ENCODE measurements around the gene GJC1. TPM values are rescaled to one million over a fixed set of nuclear protein-coding genes. Genes with fewer than 3 reads are reported as not detected.
"Not testable (repeated sequence)": the region's sequence is repeated elsewhere in the genome, so short reads cannot be mapped to it uniquely, and the experiment has no call there.

Gene GJC1
- total RNA-seq, 1 experiment from 2014 or later: 19.5 TPM

DNA sequence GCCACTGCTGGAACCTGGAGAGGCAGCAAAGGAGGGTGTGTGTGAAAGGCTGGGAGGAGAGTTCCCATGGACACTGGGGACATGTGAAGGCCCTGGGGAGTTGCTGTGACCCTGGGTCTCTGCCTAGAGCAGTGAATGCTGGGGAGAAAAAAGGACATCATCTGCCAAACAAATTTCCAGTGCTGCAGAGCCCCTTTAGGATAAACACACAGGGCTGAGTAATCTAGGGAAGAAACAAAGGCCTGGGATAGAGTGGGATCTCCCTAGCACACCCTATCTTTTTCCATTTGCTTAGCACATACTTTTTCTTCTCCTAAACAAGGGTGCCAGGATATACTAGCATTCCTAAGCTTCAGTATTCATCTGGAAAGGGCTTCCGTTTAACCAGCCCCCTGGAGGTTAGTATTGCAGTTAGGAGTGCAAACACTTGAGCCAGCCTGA is 14.3 kb upstream of the GJC1 start:
- DNase-seq (ENCODE audit: low read depth): no peak

DNA sequence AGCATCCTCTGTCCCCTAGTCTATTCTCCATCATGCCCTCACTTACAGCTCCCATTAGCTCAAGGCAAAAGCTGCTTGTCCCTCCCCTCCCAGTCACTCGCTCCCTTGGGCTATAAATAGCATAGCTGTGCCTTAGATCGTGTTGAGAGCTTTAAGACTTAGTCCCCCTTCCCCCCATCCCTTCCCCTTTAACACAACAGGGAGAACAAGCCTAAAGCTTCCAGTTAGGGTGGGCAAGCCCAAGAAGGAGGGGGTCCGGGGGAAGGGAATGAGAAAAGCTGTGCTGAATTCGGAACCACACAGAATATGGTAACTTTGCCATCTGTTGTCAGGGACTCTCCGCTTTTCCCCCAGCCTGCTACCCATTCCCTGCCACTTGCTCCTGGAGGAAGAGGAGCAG is 12.7 kb upstream of the GJC1 start:
- DNase-seq (ENCODE audit: low read depth): no peak

DNA sequence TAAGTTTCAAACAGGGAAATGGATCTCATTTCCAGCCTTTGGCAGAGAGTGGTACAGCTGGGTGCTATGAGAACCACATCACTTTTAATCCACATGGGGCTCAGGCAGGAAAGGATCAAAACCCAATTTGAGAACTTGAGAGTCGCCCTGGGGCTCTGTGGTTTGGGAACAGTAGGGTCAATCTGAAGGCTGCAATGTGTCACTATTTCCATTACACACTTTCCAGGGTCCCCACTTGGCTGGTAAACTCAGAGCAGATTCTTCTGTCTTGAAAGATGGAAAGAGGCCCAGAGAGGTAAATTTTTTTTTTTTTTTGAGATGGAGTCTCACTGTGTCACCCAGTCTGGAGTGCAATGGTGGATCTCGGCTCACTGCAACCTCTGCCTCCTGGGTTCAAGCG is 10.8 kb upstream of the GJC1 start:
- DNase-seq (ENCODE audit: low read depth): peak; percentile 83

DNA sequence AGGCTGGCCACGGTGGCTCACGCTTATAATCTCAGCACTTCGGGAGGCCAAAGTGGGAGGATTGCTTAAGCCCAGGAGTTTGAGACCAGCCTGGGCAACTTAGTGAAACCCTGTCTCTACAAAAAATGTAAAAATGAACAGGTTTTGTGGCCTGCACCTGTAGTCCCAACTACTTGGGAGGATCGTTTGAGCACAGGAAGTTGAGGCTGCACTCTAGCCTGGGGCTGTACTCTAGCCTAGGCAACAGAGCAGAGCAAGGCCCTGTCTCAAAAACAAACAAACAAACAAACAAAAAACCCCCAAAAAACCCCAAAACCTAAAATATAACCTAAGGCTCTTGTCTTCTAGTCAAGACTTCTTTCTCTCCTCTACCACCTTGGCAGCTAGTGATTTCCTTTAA is 10.2 kb upstream of the GJC1 start:
- no peak for DNase-seq (ENCODE audit: low read depth)

DNA sequence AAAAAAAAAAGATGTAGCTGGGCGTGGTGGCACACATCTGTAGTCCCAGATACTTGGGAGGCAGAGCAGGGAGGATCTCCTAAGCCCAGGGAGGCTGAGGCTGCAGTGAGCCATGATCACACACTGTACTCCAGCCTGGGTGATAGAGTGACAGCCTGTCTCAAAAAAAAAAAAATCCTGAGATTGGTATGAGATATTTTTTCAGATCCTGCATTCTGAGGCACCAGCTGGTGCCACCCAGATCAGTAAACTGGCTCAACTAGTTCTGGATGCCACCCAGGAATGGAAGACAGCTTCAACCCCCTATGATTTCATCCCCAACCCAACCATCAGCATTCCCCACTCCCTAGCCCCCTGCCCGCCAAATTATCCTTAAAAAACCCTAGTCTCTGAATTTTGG is 7.1 kb upstream of the GJC1 start:
- DNase-seq (ENCODE audit: low read depth): no peak

DNA sequence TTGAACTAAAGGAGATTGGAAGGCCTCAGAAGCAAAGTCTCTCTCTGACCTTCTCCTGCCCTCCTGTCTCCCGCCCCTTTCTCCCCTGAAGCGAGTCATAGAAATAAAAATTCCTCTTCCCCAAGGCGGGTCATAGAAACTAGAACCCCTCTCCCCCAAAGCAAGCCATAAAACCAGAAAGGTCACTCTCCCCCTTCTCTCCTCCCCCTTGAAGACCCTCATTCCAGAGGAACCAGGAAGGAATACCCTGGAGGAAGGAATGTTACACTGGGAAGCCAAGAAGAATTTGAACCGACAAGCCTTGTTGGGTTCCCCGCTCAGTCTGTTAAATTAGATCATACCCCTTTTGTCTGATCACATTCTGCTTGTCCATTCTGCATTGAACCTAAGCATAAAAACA is 2.7 kb upstream of the GJC1 start:
- no peak for DNase-seq (ENCODE audit: low read depth)

DNA sequence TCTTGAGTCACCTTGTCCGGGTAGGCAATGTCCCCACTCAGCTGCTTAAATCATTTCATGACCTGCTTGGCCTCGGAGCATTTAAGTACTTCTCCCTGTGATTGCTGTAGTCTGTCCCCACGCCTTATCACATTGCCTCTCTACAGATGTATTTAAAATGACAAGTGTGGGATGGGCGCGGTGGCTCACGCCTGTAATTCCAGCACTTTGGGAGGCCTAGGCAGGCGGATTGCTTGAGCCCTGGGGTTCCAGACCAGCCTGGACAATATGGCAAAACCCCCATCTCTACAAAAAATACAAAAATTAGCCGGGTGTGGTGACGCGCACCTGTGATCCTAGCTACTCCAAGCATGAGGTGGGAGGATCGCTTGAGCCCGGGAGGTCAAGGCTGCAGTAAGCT is 1.3 kb upstream of the GJC1 start:
- DNase-seq (ENCODE audit: low read depth): no peak

DNA sequence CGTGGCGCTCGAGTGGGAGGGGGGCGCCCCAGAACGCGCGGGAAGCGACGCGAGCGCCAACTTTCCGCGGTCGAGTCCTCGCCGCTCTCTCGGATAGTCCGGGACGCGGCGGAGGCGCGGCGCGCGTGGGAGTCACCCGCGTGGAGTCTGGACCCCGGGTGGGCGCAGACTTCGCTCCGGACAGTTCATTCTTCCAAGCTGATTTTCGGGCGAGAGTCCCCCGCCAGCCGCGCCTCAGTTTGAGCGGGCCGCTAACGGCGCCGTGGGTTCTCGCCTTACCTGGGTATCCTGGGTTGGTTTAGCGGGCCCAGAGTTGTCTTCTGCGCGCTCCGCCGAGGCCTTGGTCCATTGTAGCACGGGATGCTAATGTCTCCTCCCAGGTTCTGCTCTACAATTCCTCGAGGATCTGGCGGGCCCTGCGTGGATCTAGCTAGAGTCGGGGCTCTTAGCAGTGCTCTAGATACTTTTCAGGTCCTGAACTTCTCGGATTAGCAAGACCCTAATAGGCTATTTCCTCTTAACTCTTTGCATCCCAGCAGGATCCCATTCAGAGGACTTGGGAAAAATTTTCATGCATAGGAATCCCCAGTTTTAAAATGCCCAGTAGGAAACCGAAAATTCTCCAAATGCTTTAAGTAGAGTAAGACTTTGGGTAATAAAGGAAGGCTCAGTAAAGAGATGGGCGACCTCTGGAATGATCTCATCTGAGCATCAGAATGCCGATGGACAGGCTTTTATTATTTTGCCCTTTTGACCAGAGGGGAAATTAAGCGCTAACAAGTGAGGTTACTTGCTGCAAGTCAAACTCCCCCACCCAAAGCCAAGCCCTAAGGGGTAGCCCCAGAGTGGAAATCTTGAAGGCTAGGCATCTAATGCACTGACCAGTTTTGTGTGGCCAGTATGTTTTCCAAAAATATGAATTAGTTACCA is 537 bp upstream of the GJC1 start:
- peak; percentile 28 for DNase-seq (ENCODE audit: low read depth)

DNA sequence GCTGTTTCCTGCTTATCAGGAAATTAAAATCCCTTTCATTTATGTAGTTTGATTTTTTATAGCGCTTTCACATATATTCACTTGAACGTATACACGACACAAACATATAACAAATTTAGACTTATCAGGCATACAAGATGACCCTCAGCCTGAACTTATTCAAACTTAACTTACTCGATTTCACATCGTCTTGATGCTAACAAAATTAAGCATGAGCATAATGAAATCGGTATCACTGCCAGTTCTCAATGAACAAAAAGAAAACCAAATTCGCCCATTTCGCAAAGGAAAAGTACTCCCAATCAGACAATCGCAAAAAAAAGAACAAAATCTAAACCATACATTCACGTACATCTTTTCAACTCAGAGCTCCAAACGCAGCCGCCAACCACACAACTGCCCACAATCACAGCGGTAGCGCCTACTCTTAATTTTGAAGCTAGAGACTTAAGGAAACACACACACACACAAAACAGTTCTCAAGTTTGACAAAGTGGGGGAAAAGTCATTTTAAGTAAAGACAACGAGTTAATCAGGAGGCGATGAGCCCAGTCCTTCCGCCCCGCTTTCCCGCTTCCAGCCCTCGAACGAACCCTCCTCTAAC is 1.1 kb downstream of the GJC1 start:
- DNase-seq (ENCODE audit: low read depth): peak; percentile 47

DNA sequence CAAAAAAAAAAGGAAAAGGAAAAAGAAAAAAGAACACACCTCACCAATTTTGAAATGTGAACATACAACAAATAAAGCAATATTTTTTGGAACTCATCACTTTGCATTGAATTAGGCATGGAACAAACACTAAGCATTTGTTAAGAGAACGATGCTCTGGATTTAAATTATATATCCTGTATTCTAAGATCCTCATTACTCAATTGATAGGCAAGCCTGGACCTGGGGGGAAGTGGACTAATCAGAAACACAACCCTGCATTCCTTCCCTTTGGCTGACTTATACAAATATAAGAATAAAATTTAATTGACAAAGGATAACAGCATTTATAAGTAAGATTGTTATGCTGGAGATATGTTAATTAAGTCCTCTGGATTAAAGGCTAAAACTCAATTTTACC is 2.2 kb downstream of the GJC1 start:
- DNase-seq (ENCODE audit: low read depth): no peak

DNA sequence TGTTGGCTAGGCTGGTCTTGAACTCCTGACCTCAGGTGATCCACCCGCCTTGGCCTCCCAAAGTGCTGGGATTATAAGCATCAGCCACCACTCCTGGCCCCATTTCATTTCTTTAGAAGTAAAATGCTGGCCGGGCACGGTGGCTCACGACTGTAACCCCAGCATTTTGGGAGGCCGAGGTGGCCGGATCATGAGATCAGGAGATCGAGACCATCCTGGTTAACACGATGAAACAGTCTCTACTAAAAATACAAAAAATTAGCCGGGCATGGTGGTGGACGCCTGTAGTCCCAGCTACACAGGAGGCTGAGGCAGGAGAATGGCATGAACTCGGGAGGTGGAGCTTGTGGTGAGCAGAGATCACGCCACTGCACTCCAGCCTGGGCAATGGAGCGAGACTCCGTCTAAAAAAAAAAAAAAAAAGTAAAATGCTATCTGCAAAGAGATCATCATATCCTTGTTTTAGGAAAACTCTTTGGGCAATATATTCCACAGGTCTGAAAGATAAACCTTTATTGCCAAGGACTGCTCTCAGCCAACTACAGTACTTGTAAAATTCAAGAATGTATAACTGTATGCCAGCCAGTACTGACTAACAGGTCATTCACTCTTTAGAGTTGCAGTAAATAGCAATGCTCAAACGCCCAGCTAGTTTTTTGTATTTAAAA is 3.8 kb downstream of the GJC1 start:
- peak; percentile 24 for DNase-seq (ENCODE audit: low read depth)

DNA sequence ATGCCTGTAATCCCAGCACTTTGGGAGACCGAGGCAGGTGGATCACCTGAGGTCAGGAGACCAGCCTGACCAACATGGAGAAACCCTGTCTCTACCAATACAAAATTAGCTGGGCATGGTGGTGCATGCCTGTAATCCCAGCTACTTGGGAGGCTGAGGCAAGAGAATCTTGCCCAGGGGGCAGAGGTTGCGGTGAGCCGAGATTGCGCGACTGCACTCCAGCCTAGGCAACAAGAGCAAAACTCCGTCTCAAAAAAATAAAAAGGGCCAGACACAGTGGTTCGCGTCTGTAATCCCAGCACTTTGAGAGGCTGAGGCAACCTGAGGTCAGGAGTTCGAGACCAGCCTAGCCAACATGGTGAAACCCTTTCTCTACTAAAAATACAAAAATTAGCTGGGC is 4.9 kb downstream of the GJC1 start:
- DNase-seq (ENCODE audit: low read depth): not testable (repeated sequence)

DNA sequence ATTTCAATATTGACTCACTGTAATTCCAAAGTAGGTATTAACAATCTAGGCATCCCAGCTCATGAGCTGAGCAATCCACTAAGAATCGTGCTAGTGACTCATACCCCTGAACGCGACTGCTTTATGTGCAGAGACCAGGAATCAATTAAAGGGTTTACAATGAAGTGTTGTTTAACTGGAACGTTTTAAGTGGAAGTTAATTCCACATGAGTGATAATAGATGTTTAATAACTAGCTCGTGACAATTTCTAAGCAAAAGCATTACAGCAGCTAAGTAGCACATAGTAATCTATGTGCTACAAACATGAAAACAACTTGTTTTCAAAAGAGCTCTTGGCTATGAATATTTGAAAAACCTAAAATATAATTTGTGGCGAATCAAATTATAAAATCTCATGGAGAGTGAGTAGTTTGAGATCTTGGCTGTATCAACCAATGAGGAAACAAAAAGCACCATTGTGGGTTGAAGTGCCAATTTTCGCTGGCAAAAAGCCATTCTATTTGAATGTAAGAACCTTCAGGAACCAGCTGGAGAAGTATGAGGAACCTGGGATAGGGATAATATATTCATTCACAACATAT is 9.4 kb downstream of the GJC1 start:
- DNase-seq (ENCODE audit: low read depth): peak; percentile 94

DNA sequence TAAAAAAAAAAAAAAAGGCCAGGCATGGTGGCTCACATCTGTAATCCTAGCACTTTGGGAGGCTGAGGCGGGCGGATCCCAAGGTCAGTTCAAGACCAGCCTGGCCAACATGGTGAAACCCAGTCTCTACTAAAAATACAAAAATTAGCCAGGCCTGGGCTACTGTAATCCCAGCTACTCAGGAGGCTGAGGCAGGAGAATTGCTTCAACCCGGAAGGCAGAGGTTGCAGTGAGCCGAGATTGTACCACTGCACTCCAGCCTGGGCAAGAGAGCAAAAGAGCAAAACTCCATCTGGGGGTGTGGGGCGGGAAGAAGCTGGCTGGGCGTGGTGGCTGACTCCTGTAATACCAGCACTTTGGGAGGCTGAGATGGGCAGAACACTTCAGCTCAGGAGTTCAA is 11.6 kb downstream of the GJC1 start:
- not testable (repeated sequence) for DNase-seq (ENCODE audit: low read depth)

DNA sequence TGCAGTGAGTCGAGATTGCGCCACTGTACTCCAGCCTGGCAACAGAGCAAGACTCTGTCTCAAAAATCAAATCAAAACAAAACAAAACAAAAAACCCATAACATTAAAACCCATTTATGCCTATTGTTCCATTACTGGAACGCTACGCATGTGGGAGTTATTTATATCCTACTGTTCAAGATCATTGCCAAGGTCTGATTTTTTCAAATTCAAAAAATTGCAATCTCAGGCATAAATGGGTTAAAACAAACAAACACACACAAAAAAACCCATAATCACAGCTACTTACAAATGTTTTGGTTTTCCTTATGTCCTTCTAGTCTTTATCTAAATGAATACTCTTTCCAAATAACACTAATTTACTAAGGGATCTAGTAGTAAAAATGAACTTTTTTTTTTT is 17.8 kb downstream of the GJC1 start:
- no peak for DNase-seq (ENCODE audit: low read depth)

DNA sequence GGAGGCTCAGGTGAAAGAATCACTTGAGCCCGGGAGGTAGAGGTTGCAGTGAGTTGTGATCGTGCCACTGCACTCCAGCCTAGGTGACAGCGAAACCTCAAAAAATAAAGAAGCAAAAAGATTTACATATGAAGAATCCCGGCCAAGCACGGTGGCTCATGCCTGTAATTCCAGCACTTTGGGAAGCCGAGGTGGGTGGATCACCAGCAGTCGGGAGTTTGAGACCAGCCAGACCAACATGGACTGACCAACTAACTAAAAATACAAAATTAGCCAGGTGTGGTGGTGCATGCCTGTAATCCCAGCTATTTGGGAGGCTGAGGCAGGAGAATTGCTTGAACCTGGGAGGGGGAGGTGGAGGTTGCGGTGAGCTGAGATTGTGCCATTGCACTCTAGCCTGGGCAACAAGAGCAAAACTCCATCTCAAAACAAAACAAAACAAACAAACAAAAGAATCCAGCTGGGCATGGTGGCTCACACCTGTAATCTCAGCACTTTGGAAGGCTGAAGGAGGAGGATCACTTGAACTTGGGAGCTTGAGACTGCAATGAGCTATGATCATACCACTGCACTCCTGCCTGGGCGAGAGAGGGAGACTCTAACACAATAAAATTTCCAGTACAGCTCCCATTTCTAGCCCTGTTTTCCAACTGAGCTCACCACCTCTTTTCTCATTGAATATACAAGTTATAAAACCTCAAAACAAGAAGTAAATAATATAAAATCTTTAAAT is 21.3 kb downstream of the GJC1 start:
- not testable (repeated sequence) for DNase-seq (ENCODE audit: low read depth)

DNA sequence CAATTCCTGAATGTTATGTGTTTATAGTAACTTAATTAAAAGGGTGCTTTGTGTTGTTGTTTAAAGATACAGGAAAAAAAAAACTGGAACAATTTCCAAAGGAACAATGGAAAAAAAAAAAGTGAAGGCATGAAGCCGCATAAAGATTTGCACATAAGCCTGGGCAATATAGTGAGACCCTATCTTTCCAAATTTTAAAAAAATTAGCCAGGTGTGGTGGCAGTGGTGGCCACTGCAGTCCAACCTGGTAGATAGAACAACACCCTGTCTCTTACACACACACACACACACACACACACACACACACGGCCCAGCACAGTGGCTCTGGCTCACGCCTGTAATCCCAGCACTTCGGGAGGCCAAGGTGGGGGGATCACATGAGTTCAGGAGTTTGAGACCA is 21.9 kb downstream of the GJC1 start:
- DNase-seq (ENCODE audit: low read depth): no peak

DNA sequence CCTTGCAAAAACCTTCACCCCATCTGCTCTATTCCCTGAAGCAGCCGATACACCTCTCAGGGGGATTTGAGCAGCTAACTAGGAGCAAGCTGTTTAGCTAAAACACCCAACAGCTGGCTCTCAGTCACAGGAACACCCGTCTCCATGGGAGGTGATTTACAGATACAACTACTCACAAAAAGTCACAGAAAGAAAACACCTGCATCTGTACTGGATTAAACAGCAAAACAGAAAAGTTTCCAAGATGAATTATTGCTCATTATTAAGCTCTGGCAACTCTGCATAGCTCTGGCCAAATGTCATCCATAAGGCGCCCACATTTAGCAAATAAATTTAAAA is 22.3 kb downstream of the GJC1 start:
- DNase-seq (ENCODE audit: low read depth): no peak

DNA sequence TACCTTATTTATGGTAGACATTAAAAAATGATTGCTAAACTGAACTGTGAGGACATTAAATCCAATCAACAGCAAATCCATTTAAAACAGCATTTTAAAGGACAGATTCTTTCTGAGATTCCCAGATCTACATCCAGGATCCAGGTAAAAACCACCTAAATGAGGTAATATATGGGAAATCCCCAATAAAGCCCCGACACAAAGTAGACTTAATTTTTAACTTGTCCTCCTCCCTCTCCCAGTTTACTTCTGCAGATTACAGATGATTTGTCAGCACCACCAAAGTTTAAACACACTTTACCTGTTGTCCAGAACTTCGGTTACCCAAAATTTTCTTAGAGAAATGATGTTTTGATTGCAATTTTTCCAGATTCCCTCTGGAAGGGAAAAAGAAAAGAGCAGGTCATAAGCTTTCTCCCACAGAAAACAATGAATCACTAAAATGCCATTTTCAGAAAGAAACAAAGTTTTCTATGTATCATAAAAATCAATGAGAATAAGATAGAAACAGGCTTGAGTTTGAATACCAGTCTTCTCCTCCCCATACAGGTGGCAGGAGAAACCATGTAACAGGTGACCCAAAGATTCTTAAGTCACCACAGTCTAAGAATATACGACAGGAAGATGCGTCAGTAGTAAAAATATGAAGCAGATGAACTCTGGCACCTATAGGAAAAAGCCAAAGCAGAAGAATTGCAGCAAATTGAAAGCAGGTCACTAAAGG is 22.8 kb downstream of the GJC1 start:
- DNase-seq (ENCODE audit: low read depth): no peak

DNA sequence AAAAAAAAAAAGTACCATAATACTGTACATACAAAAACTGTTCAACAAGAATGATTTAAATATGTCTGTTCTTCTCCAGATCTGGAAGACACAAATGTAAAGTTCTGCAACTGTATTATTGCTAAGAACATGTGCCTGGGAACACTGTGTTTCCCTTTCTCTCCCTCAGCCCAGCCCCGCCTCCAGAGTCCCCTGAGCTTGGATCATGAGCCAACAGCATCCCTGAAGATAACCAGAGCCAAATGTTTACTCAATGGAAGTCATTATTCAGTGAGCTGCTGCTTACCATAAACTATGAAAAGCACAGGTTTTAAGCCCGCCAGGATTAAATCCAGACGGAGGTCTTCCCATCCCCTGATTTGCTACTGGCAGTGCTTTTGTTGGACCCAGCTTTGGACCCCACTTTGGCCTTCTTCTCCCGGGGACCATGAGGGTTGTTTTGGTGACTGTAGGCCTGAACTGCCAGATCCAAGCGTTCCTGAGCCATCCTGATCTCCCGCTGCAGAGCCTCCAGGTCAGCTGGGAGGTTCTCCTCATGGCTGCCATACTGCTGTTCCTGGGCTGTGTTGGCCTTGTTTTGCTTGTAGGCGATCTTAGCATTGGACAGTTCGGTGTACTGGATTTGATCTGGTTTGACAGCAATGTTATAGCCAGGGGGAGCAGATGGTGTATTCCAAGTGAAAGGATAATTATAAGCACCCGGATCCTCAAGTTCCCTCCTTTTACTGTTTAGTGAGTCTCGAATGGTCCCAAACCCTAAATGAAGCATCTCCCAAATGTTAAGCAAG is 25.6 kb downstream of the GJC1 start:
- DNase-seq (ENCODE audit: low read depth): no peak
